Activated B cell treated with CpG ODN at 0.5 μM for 24 hours (primary cell): ENCODE measurements around the gene EOLA1. TPM values are rescaled to one million over a fixed set of nuclear protein-coding genes. Genes with fewer than 3 reads are reported as not detected.
"Not testable (repeated sequence)": the region's sequence is repeated elsewhere in the genome, so short reads cannot be mapped to it uniquely, and the experiment has no call there.

ENCODE experiments used
- ATAC-seq: fragments of 200-7000 bp; cut with Tn5 transposase; one replicate; pipeline ENCODE4 v1.10.0; 2021; ENCODE audit warnings: low read depth, mild to moderate bottlenecking, moderate library complexity
- CTCF ChIA-PET: fragments of 350-600 bp; sonication (Branson Sonifier 250); formaldehyde crosslinking; loops from one replicate; lab custom pipeline; 2021; ENCODE audit warnings: antibody characterized with exemption; lab: Charles Lee
- POLR2A ChIA-PET: fragments of 350-600 bp; sonication (Branson Sonifier 250); formaldehyde crosslinking; loops from one replicate; lab custom pipeline; 2021; ENCODE audit warnings: antibody characterized with exemption; lab: Charles Lee
- DNase-seq: peaks from one replicate; pipeline ENCODE4 v3.0.0; 2022
- H3K27ac Mint-ChIP-seq: one replicate; pipeline ENCODE4 v1.8.0; 2020; ENCODE audit warnings: mixed read lengths
- H3K27me3 Mint-ChIP-seq: one replicate; pipeline ENCODE4 v1.8.0; 2021; ENCODE audit warnings: mixed read lengths
- H3K36me3 Mint-ChIP-seq: one replicate; pipeline ENCODE4 v1.8.0; 2021; ENCODE audit warnings: low read depth, mixed read lengths
- H3K4me1 Mint-ChIP-seq: one replicate; pipeline ENCODE4 v1.8.0; 2021; ENCODE audit warnings: mixed read lengths
- H3K4me3 Mint-ChIP-seq: one replicate; pipeline ENCODE4 v1.8.0; 2020; ENCODE audit warnings: mild to moderate bottlenecking, mixed read lengths
- H3K9me3 Mint-ChIP-seq: one replicate; pipeline ENCODE4 v1.8.0; 2020; ENCODE audit warnings: mixed read lengths
- intact Hi-C: fragments of 100-400 bp; cut with micrococcal nuclease; formaldehyde crosslinking; loops from one replicate; pipeline ENCODE4 v1.15.1; 2024
- total RNA-seq: library from RNA; stranded (reverse); gene quantifications from 2 replicates; pipeline ENCODE4 v1.2.3, GENCODE V29; 2022
- TF ChIP-seq, protein P1 (sequence below): fragments of 200-600 bp; IDR thresholded peaks from one replicate; pipeline ENCODE4 v1.8.0; 2022; ENCODE audit warnings: antibody characterized with exemption, mild to moderate bottlenecking

The EOLA1 gene
- total RNA-seq, 1 donor from 2014 or later = 22.8 TPM

- peaks cover 6% of the 10 kb centered on the region for H3K4me1 Mint-ChIP-seq
- H3K27ac Mint-ChIP-seq = no peak overlapping the region
- ChIA-PET CTCF (no interaction called here), POLR2A (no interaction called here)
- ATAC-seq (no peak), DNase-seq (no peak)
- TF ChIP-seq, protein P1, sequence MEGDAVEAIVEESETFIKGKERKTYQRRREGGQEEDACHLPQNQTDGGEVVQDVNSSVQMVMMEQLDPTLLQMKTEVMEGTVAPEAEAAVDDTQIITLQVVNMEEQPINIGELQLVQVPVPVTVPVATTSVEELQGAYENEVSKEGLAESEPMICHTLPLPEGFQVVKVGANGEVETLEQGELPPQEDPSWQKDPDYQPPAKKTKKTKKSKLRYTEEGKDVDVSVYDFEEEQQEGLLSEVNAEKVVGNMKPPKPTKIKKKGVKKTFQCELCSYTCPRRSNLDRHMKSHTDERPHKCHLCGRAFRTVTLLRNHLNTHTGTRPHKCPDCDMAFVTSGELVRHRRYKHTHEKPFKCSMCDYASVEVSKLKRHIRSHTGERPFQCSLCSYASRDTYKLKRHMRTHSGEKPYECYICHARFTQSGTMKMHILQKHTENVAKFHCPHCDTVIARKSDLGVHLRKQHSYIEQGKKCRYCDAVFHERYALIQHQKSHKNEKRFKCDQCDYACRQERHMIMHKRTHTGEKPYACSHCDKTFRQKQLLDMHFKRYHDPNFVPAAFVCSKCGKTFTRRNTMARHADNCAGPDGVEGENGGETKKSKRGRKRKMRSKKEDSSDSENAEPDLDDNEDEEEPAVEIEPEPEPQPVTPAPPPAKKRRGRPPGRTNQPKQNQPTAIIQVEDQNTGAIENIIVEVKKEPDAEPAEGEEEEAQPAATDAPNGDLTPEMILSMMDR = no peak
- H3K27me3 Mint-ChIP-seq = peaks cover 2% of the 10 kb centered on the region
- no peaks in the 10 kb centered on the region for H3K9me3 Mint-ChIP-seq
- intact Hi-C loops = loop anchor here (2.0 kb wide), 1 partner anchor 17 kb away; the partner anchor contains the start of gene IDS
- H3K36me3 Mint-ChIP-seq = no peaks in the 10 kb centered on the region
- no peak overlapping the region for H3K4me3 Mint-ChIP-seq
Measured at GRCh38 chrX:149521438-149521837, 19.4 kb upstream of the EOLA1 start.

DNA sequence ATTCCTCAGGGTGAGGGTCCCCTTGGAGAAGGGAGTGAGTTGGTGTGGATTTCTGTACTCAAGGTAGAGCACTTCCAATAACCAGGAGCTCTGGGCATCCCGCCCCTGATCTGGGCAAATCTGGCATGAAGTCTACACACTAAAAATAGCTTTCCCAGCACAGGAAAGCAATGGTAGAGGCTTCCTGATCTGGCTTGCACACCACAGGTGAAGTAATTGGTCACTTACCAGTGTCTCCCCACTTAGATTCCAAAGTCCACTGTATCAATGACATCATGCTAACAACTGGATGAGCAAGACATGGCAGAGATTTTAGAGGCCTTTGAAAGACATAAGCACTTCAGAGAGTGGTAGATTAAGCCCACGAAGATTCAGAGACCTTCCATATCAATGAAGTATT, 17.9 kb upstream of the EOLA1 start:
- intact Hi-C loops = no loop called here
- Mint-ChIP-seq H3K4me3 (no peak overlapping the region), H3K27ac (no peak overlapping the region), H3K9me3 (no peaks in the 10 kb centered on the region), H3K36me3 (no peaks in the 10 kb centered on the region), H3K27me3 (peaks cover 2% of the 10 kb centered on the region), H3K4me1 (peaks cover 12% of the 10 kb centered on the region)
- DNase-seq (no peak), ATAC-seq (no peak)
- ChIA-PET POLR2A (interaction anchor here (0.7 to 0.9 kb wide), 2 partner anchors 18 to 21 kb away, joined by 3 to 4 read pairs; partner anchors contain the start of gene IDS), CTCF (interaction anchor here (1.2 kb wide), 1 partner anchor 11 kb away, joined by 4 read pairs; no protein-coding TSS in a partner anchor)
- TF ChIP-seq, protein P1 = no peak

GRCh38 chrX:149525389-149525788, 15.4 kb upstream of the EOLA1 start:
- ATAC-seq (peak; percentile 81), DNase-seq (peak; percentile 45)
- H3K36me3 Mint-ChIP-seq, CTCF ChIA-PET, intact Hi-C loops, H3K27me3 Mint-ChIP-seq, H3K9me3 Mint-ChIP-seq: not testable (repeated sequence)
- H3K4me3 Mint-ChIP-seq = peak overlapping the region; percentile 28
- H3K27ac Mint-ChIP-seq = peak overlapping the region; percentile 72
- H3K4me1 Mint-ChIP-seq = peaks cover 12% of the 10 kb centered on the region
- POLR2A ChIA-PET = interaction anchor here (1.5 to 2.4 kb wide), 2 partner anchors 14 to 15 kb away, joined by 5 to 7 read pairs; partner anchors contain the start of gene EOLA1

DNA sequence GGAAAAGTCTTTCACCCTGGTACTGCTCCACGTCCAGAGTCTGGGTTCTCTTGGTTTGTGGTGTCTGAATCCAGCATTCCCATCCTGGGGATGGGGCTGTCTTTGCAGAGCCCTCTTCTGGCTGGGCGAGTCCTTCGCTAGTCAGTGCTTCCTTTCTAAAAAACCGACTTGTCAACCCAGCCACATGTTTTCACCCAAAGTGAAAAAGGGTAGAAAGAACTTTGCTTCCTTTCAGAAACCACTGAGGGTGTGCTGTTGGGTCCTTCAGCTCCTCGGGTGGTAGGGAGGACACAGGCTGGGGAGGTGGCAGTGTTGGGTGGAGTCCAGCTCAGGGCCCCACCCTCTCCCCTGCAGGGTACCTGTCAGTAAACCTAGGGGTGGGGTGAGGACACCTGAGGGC, 14.9 kb upstream of the EOLA1 start:
- CTCF ChIA-PET, H3K27me3 Mint-ChIP-seq, intact Hi-C loops, H3K9me3 Mint-ChIP-seq, DNase-seq, H3K36me3 Mint-ChIP-seq: not testable (repeated sequence)
- POLR2A ChIA-PET = interaction anchor here (2.4 kb wide), 1 partner anchor 14 kb away, joined by 7 read pairs; no protein-coding TSS in a partner anchor
- H3K4me3 Mint-ChIP-seq = peak overlapping the region; percentile 19
- peaks cover 12% of the 10 kb centered on the region for H3K4me1 Mint-ChIP-seq
- peak overlapping the region; percentile 80 for H3K27ac Mint-ChIP-seq
- peak; percentile 38 for ATAC-seq

DNA sequence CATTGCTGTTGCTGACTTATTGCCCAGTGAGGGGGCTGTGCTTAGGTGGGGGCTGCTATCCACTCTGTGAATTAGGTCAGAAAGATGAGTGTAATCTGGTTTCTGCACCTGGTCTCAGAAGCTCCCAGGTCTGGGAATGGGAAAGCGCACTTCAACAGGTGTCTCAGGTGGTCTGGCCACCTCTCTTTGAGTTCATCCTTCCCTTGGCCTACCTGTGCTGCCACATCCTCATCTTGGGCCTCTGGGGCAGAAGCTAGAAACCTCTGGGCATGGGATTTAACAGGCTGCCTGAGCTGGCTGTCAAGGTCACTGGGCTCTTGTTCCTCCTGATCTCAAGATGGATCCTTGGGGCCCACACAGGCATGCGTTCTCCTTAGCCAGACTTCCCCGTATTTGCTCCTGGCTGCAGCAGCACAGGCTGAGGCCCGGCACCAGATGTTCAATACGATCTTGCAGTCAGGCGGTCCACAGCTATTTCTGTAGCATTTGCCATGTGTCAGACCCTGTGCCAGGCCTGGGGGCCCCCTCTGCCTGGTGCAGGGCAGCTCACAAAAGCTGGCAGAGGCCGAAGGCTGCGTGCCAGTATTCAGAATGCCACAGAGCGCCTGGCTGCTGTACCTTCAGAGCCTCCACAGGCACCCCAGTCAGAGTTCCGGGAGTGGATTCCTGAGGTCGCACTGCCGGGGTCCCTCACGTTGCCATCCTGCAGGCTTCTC, 14.3 kb upstream of the EOLA1 start:
- peak overlapping the region; percentile 80 for H3K27ac Mint-ChIP-seq
- POLR2A ChIA-PET, ATAC-seq, H3K9me3 Mint-ChIP-seq, H3K27me3 Mint-ChIP-seq, CTCF ChIA-PET, H3K4me3 Mint-ChIP-seq, H3K36me3 Mint-ChIP-seq, DNase-seq: not testable (repeated sequence)
- intact Hi-C loops = loop anchor here (1.0 kb wide), 1 partner anchor 13 kb away; no protein-coding TSS in a partner anchor
- H3K4me1 Mint-ChIP-seq = peaks cover 16% of the 10 kb centered on the region

GRCh38 chrX:149527705-149528104, 13.1 kb upstream of the EOLA1 start:
- DNase-seq = no peak
- H3K36me3 Mint-ChIP-seq = peaks cover 2% of the 10 kb centered on the region
- TF ChIP-seq, protein P1 = no peak
- no peaks in the 10 kb centered on the region for H3K27me3 Mint-ChIP-seq
- no peak overlapping the region for H3K4me3 Mint-ChIP-seq
- ATAC-seq = peak; percentile 33
- POLR2A ChIA-PET = interaction anchor here (1.0 kb wide), 1 partner anchor 23 kb away, joined by 9 read pairs; the partner anchor contains the start of gene IDS
- intact Hi-C loops = loop anchor here (1.0 kb wide), 1 partner anchor 12 kb away; no protein-coding TSS in a partner anchor
- H3K27ac Mint-ChIP-seq = peak overlapping the region; percentile 70
- CTCF ChIA-PET = interaction anchor here (1.0 kb wide), 1 partner anchor 12 kb away, joined by 5 read pairs; no protein-coding TSS in a partner anchor
- peaks cover 22% of the 10 kb centered on the region for H3K4me1 Mint-ChIP-seq
- H3K9me3 Mint-ChIP-seq = no peaks in the 10 kb centered on the region
